Endothelial cell of umbilical vein (primary cell): Measurements from ENCODE around the gene PGAP3. TPM values are rescaled to one million over a fixed set of nuclear protein-coding genes. Genes with fewer than 3 reads are reported as not detected.

Experiments
- BruUV-seq: library from RNA; stranded (reverse); fragments of 400-500 nt; replicated peaks from 2 replicates; lab custom pipeline; 2021; lab: Mats Ljungman, UMichigan
- CTCF ChIA-PET: fragments of 300-600, 350-600 bp; sonication (Branson Sonifier 250); formaldehyde crosslinking; loops from one replicate; lab custom pipeline; 2021; ENCODE audit warnings: antibody characterized with exemption, inconsistent platforms; lab: Charles Lee
- POLR2A ChIA-PET: fragments of 300-600, 350-600 bp; sonication (Branson Sonifier 250); formaldehyde crosslinking; loops from one replicate; lab custom pipeline; 2021; ENCODE audit warnings: antibody characterized with exemption, inconsistent platforms; lab: Charles Lee
- DNase-seq: peaks from one replicate; pipeline ENCODE4 v3.0.0-alpha.2; 2011; ENCODE audit warnings: low read depth, low spot score
- FAIRE-seq: peaks from 2 replicates; lab custom pipeline; 2011; peaks lifted over from hg19 to GRCh38; lab: Jason Lieb, UNC
- H2AFZ ChIP-seq: 2 replicates; pipeline ENCODE4 v1.6.0; 2012; ENCODE audit warnings: low read depth, low read length, control low read depth, inconsistent platforms
- H3K27ac ChIP-seq: 2 replicates; pipeline ENCODE4 v1.5.1; 2011; ENCODE audit warnings: low read depth, mild to moderate bottlenecking, control low read depth, low read length, moderate library complexity; ENCODE audit not compliant: insufficient read depth
- H3K27me3 ChIP-seq, 2 experiments: 2 replicates each; pipeline versions ENCODE4 v1.6.0 to v1.6.1; 2011; ENCODE audit warnings: low read length in 2 of 2, mixed read lengths in 1 of 2; ENCODE audit not compliant: control insufficient read depth in 2 of 2, insufficient read depth in 2 of 2
- H3K36me3 ChIP-seq, 2 experiments: 2 replicates in 1 of 2; 3 replicates in 1 of 2; pipeline ENCODE4 v1.5.1; 2011; ENCODE audit warnings: low read length in 2 of 2, mild to moderate bottlenecking in 1 of 2, moderate library complexity in 1 of 2; ENCODE audit not compliant: control insufficient read depth in 2 of 2, insufficient read depth in 2 of 2; ENCODE audit errors: extremely low read depth in 1 of 2
- H3K4me1 ChIP-seq: 3 replicates; pipeline ENCODE4 v1.5.1; 2011; ENCODE audit warnings: mild to moderate bottlenecking, low read length; ENCODE audit not compliant: control insufficient read depth, insufficient read depth; ENCODE audit errors: extremely low read depth
- H3K4me2 ChIP-seq: 2 replicates; pipeline ENCODE4 v1.6.1; 2011; ENCODE audit warnings: low read length, control low read depth, mixed read lengths; ENCODE audit not compliant: insufficient read depth
- H3K4me3 ChIP-seq, 3 experiments: fragments of 200-600 bp in 1 of 3; sonication (generic), shearing (Covaris generic) in 1 of 3; replicated peaks in 1 of 3; 2 replicates each; pipeline ENCODE4 v1.5.1; 2011 to 2016; ENCODE audit warnings: control low read depth in 3 of 3, low read length in 3 of 3, mild to moderate bottlenecking in 2 of 3, inconsistent platforms in 1 of 3, low read depth in 1 of 3, moderate library complexity in 1 of 3; ENCODE audit not compliant: insufficient read depth in 1 of 3
- H3K79me2 ChIP-seq: 2 replicates; pipeline ENCODE4 v1.6.0; 2012; ENCODE audit warnings: low read length, inconsistent platforms; ENCODE audit not compliant: control insufficient read depth, insufficient read depth
- H3K9ac ChIP-seq: replicated peaks from 2 replicates; pipeline ENCODE3; 2011; ENCODE audit warnings: low read length, control low read depth; ENCODE audit not compliant: insufficient read depth; ENCODE audit errors: extremely low read depth
- H3K9me1 ChIP-seq: replicated peaks from 3 replicates; pipeline ENCODE4 v1.6.0; 2011; ENCODE audit warnings: mild to moderate bottlenecking, low read length; ENCODE audit not compliant: control insufficient read depth, insufficient read depth; ENCODE audit errors: extremely low read depth
- H3K9me3 ChIP-seq: replicated peaks from 2 replicates; pipeline ENCODE4 v1.5.1; 2012; ENCODE audit warnings: low read length, inconsistent platforms; ENCODE audit not compliant: control insufficient read depth, insufficient read depth
- H4K20me1 ChIP-seq: replicated peaks from 2 replicates; pipeline ENCODE3; 2011; ENCODE audit warnings: mild to moderate bottlenecking, low read length; ENCODE audit not compliant: control insufficient read depth, insufficient read depth; ENCODE audit errors: extremely low read depth
- EZH2 ChIP-seq: IDR thresholded peaks from 2 replicates; pipeline ENCODE4 v1.6.1; 2012; ENCODE audit warnings: borderline replicate concordance, low read depth, mild to moderate bottlenecking, moderate library complexity, low read length, inconsistent platforms; ENCODE audit not compliant: severe bottlenecking
- FOS ChIP-seq: IDR thresholded peaks from 2 replicates; pipeline ENCODE4 v1.6.1; 2011; ENCODE audit warnings: mild to moderate bottlenecking, low read length, moderate library complexity, borderline replicate concordance; ENCODE audit not compliant: insufficient read depth
- GATA2 ChIP-seq: IDR thresholded peaks from 2 replicates; pipeline ENCODE4 v1.7.0; 2011; ENCODE audit warnings: low read depth, mild to moderate bottlenecking, moderate library complexity, mixed read lengths, low read length; ENCODE audit not compliant: insufficient read length, insufficient read depth
- JUN ChIP-seq: IDR thresholded peaks from 2 replicates; pipeline ENCODE4 v1.6.1; 2011; ENCODE audit warnings: borderline replicate concordance, low read depth; ENCODE audit not compliant: insufficient read length, insufficient read depth
- MYC ChIP-seq: IDR thresholded peaks from one replicate; pipeline ENCODE4 v1.6.1; 2011; ENCODE audit warnings: mild to moderate bottlenecking, low read depth, low read length
- POLR2A ChIP-seq: IDR thresholded peaks from 2 replicates; pipeline ENCODE4 v1.6.1; 2012; ENCODE audit warnings: low read depth, mild to moderate bottlenecking, control low read depth, low read length
- POLR2AphosphoS5 ChIP-seq: IDR thresholded peaks from 2 replicates; pipeline ENCODE4 v1.6.1; 2012; ENCODE audit warnings: low read depth, mild to moderate bottlenecking, control low read depth, low read length, moderate library complexity; ENCODE audit not compliant: insufficient read depth
- dilution Hi-C: fragments of 300-500 bp; cut with MboI; formaldehyde crosslinking; loops from one replicate; pipeline ENCODE4 v1.15.0; 2019; ENCODE audit warnings: low sequenced_read_pairs; ENCODE audit not compliant: extremely low pct_ligation_motif_present
- intact Hi-C: fragments of 100-400 bp; cut with micrococcal nuclease; formaldehyde crosslinking; loops from one replicate; pipeline ENCODE4 v1.10.0; 2022
- polyA plus RNA-seq, 4 experiments: library from polyadenylated mRNA; depleted of rRNA in 3 of 4; stranded (reverse) in 3 of 4; unstranded in 1 of 4; fragments of >200 nt; gene quantifications; 2 replicates each; pipeline versions ENCODE4 v1.2.1 to v1.2.3, GENCODE V29; 2011 to 2012; ENCODE audit warnings: missing spikeins in 1 of 4
- total RNA-seq: library from RNA; stranded (reverse); gene quantifications from 2 replicates; pipeline ENCODE4 v1.2.3, GENCODE V29; 2021
- TF ChIP-seq, protein P1 (sequence below): IDR thresholded peaks from 2 replicates; pipeline ENCODE4 v1.6.1; 2011; ENCODE audit not compliant: insufficient read depth, insufficient read length
- TF ChIP-seq, protein P2 (sequence below), 2 donors: IDR thresholded peaks; 1 replicate in 1 of 2; 2 replicates in 1 of 2; pipeline ENCODE4 v1.5.1; 2011; ENCODE audit warnings: low read length in 2 of 2, mild to moderate bottlenecking in 2 of 2, moderate library complexity in 2 of 2, control low read depth in 1 of 2, inconsistent platforms in 1 of 2, low read depth in 1 of 2; ENCODE audit not compliant: insufficient read depth in 1 of 2; ENCODE audit errors: extremely low read depth in 1 of 2

Gene PGAP3
- total and polyA plus RNA-seq, 2 donors (not counting 3 experiments of a cell fraction or from before 2014, with no cell fraction given): 6.4 to 14.9 TPM

DNA sequence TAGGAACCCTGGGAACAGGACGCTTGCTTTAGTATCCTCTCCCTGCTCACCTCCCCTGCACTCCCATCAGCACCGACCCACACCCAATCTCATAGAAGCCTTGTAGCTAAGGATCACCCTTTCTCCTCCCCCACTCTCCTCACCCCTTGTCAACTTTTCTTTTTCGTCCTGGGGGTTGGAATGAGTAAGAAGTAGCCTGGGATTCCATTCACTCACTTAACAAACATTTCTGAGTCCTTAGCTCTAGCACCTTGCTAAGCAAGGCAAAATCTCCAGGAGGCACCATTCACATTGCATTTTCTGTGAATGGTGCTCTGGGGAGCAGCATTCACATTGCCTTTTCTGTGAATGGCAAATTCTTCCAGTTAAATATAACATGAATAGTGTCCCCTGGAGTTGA is 1.1 kb upstream of the PGAP3 start:
- intact Hi-C loops: no loop called here
- Histone ChIP-seq H3K4me2 (peak overlapping the region; percentile 95), H3K4me1 (peaks cover 9% of the 10 kb centered on the region), H3K9ac (no peak overlapping the region), H3K9me1 (no peaks in the 10 kb centered on the region), H3K9me3 (no peaks in the 10 kb centered on the region), H2AFZ (peak overlapping the region; percentile 84), H3K79me2 (no peaks in the 10 kb centered on the region), H3K27ac (no peak overlapping the region), H4K20me1 (no peaks in the 10 kb centered on the region), H3K27me3 (no peaks in the 10 kb centered on the region), H3K4me3 (peak overlapping the region in 1 of 3 experiments; percentile 91), H3K36me3 (no peaks in the 10 kb centered on the region)
- dilution Hi-C loops: no loop called here
- TF ChIP-seq, protein P1, sequence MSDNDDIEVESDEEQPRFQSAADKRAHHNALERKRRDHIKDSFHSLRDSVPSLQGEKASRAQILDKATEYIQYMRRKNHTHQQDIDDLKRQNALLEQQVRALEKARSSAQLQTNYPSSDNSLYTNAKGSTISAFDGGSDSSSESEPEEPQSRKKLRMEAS: no peak
- TF ChIP-seq, protein P2, sequence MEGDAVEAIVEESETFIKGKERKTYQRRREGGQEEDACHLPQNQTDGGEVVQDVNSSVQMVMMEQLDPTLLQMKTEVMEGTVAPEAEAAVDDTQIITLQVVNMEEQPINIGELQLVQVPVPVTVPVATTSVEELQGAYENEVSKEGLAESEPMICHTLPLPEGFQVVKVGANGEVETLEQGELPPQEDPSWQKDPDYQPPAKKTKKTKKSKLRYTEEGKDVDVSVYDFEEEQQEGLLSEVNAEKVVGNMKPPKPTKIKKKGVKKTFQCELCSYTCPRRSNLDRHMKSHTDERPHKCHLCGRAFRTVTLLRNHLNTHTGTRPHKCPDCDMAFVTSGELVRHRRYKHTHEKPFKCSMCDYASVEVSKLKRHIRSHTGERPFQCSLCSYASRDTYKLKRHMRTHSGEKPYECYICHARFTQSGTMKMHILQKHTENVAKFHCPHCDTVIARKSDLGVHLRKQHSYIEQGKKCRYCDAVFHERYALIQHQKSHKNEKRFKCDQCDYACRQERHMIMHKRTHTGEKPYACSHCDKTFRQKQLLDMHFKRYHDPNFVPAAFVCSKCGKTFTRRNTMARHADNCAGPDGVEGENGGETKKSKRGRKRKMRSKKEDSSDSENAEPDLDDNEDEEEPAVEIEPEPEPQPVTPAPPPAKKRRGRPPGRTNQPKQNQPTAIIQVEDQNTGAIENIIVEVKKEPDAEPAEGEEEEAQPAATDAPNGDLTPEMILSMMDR (IDR thresholded peaks at IDR 0.05; ENCODE audit: extremely low read depth in 1 of 2, insufficient read depth in 1 of 2, low read depth in 1 of 2, low read length in 2 of 2): no peak
- TF ChIP-seq JUN (no peak), POLR2AphosphoS5 (no peak), FOS (no peak), GATA2 (no peak), MYC (no peak), POLR2A (no peak), EZH2 (no peak)
- ChIA-PET POLR2A (interaction anchor here (1.0 kb wide), 1 partner anchor 16 kb away, joined by 3 read pairs; no protein-coding TSS in a partner anchor), CTCF (interaction anchor here (1.3 to 2.1 kb wide), 3 partner anchors 11 to 41 kb away, joined by 3 to 12 read pairs (median 8); partner anchors contain the start of genes ERBB2, MIEN1 and PNMT)
- BruUV-seq: no TSS peak
- FAIRE-seq: no peak
- DNase-seq: no peak
